Stomach (tissue), 9 donors: ENCODE results near the gene AP4E1. TPM values are rescaled to one million over a fixed set of nuclear protein-coding genes. Genes with fewer than 3 reads are reported as not detected.

ENCODE experiments used
- DNase-seq, 2 donors: peaks; one replicate each; pipeline versions ENCODE4 v3.0.0 to v3.0.0-alpha.2; 2013 to 2019
- H3K27ac ChIP-seq, 5 donors: fragments of 200-600 bp in 4 of 5; sonication (generic) in 4 of 5; one replicate each; pipeline ENCODE4 v1.5.1; 2013 to 2019; ENCODE audit warnings: mild to moderate bottlenecking in 1 of 5, moderate library complexity in 1 of 5
- H3K27me3 ChIP-seq, 3 donors: fragments of 200-600 bp; sonication (generic); one replicate each; pipeline ENCODE4 v1.5.1; 2017 to 2019; ENCODE audit warnings: mixed run types in 1 of 3
- H3K36me3 ChIP-seq, 4 donors: fragments of 200-600 bp; sonication (generic); 1 replicate in 3 of 4; 2 replicates in 1 of 4; pipeline ENCODE4 v1.5.1; 2016 to 2019
- H3K4me1 ChIP-seq, 4 donors: fragments of 200-600 bp; sonication (generic); one replicate each; pipeline ENCODE4 v1.5.1; 2016 to 2019
- H3K4me3 ChIP-seq, 4 donors: fragments of 200-600 bp; sonication (generic) in 3 of 4; one replicate each; pipeline ENCODE4 v1.5.1; 2016 to 2019; ENCODE audit warnings: mild to moderate bottlenecking in 1 of 4
- H3K9me3 ChIP-seq, 4 donors: fragments of 200-600 bp; sonication (generic); one replicate each; pipeline ENCODE4 v1.5.1; 2016 to 2019
- EP300 ChIP-seq: sonication (generic); formaldehyde crosslinking; IDR thresholded peaks from one replicate; pipeline ENCODE4 v1.6.1; 2017; ENCODE audit warnings: antibody characterized with exemption
- POLR2A ChIP-seq, 4 donors: fragments of 450-650 bp; IDR thresholded peaks; one replicate each; pipeline ENCODE4 v1.6.1; 2016; ENCODE audit warnings: antibody characterized with exemption in 4 of 4, control low read depth in 2 of 4, mild to moderate bottlenecking in 1 of 4, moderate library complexity in 1 of 4
- POLR2AphosphoS5 ChIP-seq, 3 donors: sonication (generic); formaldehyde crosslinking; IDR thresholded peaks; one replicate each; pipeline ENCODE4 v1.6.1; 2016; ENCODE audit warnings: antibody characterized with exemption in 3 of 3
- whole genome bisulfite sequencing, 5 donors: extraction: QIAGEN DNeasy Blood & Tissue Kit in 3 of 5; methylation state at CpG; one replicate each; pipeline versions ENCODE4 v1.1.5 to v1.1.7; 2013 to 2018; 5-methylcytosine and 5-hydroxymethylcytosine counted together
- intact Hi-C: fragments of 100-400 bp; cut with DNase I; formaldehyde crosslinking; loops from one replicate; pipeline ENCODE4 v1.15.1; 2023; ENCODE audit warnings: low total_unique reads
- polyA plus RNA-seq, 3 donors: library from polyadenylated mRNA; stranded (reverse); fragments of 200-250 nt; gene quantifications; one replicate each; pipeline ENCODE4 v1.2.3, GENCODE V29; 2013
- total RNA-seq, 5 donors: library from RNA; depleted of rRNA; stranded (reverse); fragments of >200 nt; gene quantifications; one replicate each; pipeline versions ENCODE4 v1.1.0 to v1.2.3, GENCODE V29; 2014 to 2016
- TF ChIP-seq, protein P1 (sequence below), 7 experiments: fragments of 450-650 bp in 4 of 7; fragments of 200-600 bp in 3 of 7; sonication (generic) in 3 of 7; IDR thresholded peaks; one replicate each; pipeline ENCODE4 v1.5.1; 2016 to 2019; ENCODE audit warnings: antibody characterized with exemption in 7 of 7, control low read depth in 2 of 7, mild to moderate bottlenecking in 1 of 7
- donor health status: healthy with polysubstance abuse.
- donor health status: Bipolar disorder and iron deficiency.
- donor health status: healthy.

Gene AP4E1
- total and polyA plus RNA-seq, 8 donors: 1.8 to 31.9 (median 7.6) TPM

DNA sequence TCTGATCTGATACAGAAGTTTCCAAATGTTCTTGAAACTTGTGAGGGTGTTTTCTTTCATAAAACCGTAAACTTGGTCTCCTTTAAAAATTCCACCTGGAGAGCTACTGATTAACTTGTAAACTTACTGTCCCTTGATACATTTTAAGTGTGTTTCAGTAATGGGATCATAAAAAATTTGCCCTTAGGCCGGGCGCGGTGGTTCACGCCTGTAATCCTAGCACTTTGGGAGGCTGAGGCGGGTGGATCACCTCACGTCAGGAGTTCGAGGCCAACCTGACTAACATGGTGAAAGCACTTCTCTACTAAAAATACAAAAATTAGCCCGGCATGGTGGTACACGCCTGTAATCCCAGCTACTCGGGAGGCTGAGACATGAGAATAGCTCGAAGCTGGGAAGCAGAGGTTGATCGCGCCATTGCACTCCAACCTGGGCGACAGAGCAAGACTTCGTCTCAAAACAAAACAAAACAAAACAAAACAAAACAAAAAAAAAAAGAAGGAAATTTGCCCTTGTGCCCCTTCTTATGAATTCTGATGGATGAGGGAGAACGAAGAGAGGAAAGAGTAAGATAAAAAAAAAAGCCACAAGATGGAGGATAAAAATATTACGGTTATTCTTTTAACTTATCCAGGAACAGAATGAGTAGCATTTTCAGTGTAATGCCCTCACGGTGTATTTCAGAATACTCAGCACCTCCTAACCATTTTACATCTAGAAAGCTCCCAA is 32.1 kb upstream of the AP4E1 start:
- TF ChIP-seq POLR2AphosphoS5 (IDR thresholded peaks at IDR 0.05) (no peak), EP300 (no peak), POLR2A (IDR thresholded peaks at IDR 0.05) (no peak)
- TF ChIP-seq, protein P1, sequence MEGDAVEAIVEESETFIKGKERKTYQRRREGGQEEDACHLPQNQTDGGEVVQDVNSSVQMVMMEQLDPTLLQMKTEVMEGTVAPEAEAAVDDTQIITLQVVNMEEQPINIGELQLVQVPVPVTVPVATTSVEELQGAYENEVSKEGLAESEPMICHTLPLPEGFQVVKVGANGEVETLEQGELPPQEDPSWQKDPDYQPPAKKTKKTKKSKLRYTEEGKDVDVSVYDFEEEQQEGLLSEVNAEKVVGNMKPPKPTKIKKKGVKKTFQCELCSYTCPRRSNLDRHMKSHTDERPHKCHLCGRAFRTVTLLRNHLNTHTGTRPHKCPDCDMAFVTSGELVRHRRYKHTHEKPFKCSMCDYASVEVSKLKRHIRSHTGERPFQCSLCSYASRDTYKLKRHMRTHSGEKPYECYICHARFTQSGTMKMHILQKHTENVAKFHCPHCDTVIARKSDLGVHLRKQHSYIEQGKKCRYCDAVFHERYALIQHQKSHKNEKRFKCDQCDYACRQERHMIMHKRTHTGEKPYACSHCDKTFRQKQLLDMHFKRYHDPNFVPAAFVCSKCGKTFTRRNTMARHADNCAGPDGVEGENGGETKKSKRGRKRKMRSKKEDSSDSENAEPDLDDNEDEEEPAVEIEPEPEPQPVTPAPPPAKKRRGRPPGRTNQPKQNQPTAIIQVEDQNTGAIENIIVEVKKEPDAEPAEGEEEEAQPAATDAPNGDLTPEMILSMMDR (IDR thresholded peaks at IDR 0.05): no peak
- Histone ChIP-seq H3K9me3 (no peaks in the 10 kb centered on the region), H3K27me3 (no peaks in the 10 kb centered on the region), H3K4me3 (peak overlapping the region; percentile 36 to 43 (median 38)), H3K27ac (peak overlapping the region in 2 of 5 donors; percentile 43 to 55), H3K36me3 (no peaks in the 10 kb centered on the region), H3K4me1 (peaks cover 0 to 30% (median 14%) of the 10 kb centered on the region in 4 donors)
- no peak for DNase-seq
- 67 to 74% (median 71%) methylated on average over 19 of the region's 19 CpGs for WGBS, 5 donors
- intact Hi-C loops: loop anchor here (5.0 kb wide), 1 partner anchor 199 kb away; no protein-coding TSS in a partner anchor

DNA sequence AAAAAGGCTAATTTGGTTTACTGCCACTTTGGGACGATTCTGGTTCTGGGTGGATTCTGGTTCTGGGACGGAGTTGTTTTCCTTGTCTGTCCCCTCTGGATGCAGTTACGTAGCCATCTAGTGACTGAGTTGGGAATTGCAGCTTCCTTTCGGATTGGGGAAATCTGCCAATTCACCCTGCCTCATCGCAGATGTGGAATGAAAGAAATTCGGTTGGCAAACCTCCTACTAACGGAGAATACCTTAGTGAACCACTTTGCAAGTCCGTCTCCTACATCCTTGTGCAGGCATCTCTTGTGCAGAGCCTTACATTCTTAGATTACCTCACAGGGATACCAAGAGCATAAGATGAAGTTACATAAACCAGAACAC is 31.5 kb upstream of the AP4E1 start:
- 0 to 1% (median 0%) methylated on average over 8 of the region's 8 CpGs for WGBS, 5 donors
- intact Hi-C loops: loop anchor here (5.0 kb wide), 1 partner anchor 200 kb away; no protein-coding TSS in a partner anchor
- H3K27ac ChIP-seq: peak overlapping the region in 2 of 5 donors; percentile 43 to 55
- peak; percentile 74 to 91 for DNase-seq
- H3K4me3 ChIP-seq: peak overlapping the region; percentile 36 to 43 (median 38)
- H3K27me3 ChIP-seq: no peaks in the 10 kb centered on the region
- TF ChIP-seq, protein P1 (IDR thresholded peaks at IDR 0.05): peak in 5 of 7 experiments; percentile 87 to 97 (median 94)
- TF ChIP-seq EP300 (no peak), POLR2AphosphoS5 (IDR thresholded peaks at IDR 0.05) (peak in 2 of 3 donors; percentile 4 to 69)
- no peaks in the 10 kb centered on the region for H3K36me3 ChIP-seq
- H3K4me1 ChIP-seq: peaks cover 0 to 30% (median 14%) of the 10 kb centered on the region in 4 donors
- H3K9me3 ChIP-seq: no peaks in the 10 kb centered on the region

DNA sequence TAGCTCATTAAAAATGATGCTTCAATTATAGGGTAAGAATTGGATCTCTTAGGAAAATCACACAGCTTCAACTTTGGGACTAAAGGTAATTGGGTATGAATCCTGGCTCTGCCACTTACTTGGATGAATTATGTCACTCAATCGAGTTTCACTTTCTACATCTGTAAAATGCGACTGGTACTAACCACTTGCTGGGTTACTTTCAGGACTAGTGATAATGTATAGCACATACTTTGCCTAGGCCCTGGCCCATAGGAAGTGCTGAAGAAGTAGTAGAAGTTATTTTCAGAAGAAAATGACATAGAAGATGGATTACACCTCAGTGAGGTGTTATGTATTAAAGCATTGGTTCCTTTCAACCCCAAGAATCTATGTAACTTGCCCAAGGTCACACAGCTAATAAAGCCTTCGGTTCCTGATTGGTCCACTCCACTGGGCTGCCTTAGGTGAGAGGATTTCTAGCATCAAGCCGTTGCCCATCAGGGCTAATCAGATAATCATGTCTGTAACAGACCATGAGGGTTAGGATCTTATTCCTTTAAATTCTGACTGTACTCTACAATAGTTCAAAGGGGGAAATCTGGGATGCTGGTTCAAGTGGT is 29.4 kb upstream of the AP4E1 start:
- H3K9me3 ChIP-seq: no peaks in the 10 kb centered on the region
- DNase-seq: no peak
- H3K36me3 ChIP-seq: no peaks in the 10 kb centered on the region
- no peak overlapping the region for H3K4me3 ChIP-seq
- TF ChIP-seq POLR2AphosphoS5 (IDR thresholded peaks at IDR 0.05): no peak
- TF ChIP-seq, protein P1 (IDR thresholded peaks at IDR 0.05): no peak
- TF ChIP-seq EP300: no peak
- no peak for TF ChIP-seq POLR2A (IDR thresholded peaks at IDR 0.05)
- intact Hi-C loops: loop anchor here (5.0 kb wide), 1 partner anchor 202 kb away; no protein-coding TSS in a partner anchor
- no peaks in the 10 kb centered on the region for H3K27me3 ChIP-seq
- H3K4me1 ChIP-seq: peaks cover under 1 to 26% (median 14%) of the 10 kb centered on the region in 4 donors
- WGBS, 5 donors: 47 to 66% (median 64%) methylated on average over 4 of the region's 4 CpGs
- peak overlapping the region in 1 of 5 donors; percentile 46 for H3K27ac ChIP-seq

DNA sequence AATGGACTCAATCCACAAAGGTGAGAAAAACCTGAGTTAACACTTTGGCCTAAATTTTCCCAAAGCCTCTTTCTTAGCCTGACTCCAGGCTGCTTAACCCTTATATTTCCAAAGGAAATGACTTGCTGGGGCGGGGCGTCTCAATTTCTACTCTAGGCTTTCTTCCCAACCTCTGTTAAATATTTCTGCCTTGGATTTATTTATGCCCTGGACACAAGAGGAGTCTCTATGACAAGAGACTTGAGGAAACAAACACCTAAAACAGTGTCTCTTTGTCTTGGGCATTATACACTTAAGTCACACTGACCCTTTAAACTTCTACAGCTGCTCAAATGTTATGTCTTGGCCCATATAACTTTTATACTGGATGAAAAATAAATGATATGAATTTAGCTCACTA is 28.3 kb upstream of the AP4E1 start:
- WGBS, 5 donors: 80 to 95% (median 91%) methylated on average over 2 of the region's 2 CpGs
- peak overlapping the region in 2 of 5 donors; percentile 25 to 74 for H3K27ac ChIP-seq
- intact Hi-C loops: no loop called here
- peaks cover 11 to 33% (median 23%) of the 10 kb centered on the region in 4 donors for H3K4me1 ChIP-seq
- DNase-seq: no peak
- no peaks in the 10 kb centered on the region for H3K9me3 ChIP-seq
- H3K36me3 ChIP-seq: no peaks in the 10 kb centered on the region
- no peaks in the 10 kb centered on the region for H3K27me3 ChIP-seq
- H3K4me3 ChIP-seq: no peak overlapping the region
- TF ChIP-seq POLR2A (IDR thresholded peaks at IDR 0.05) (no peak), EP300 (no peak), POLR2AphosphoS5 (IDR thresholded peaks at IDR 0.05) (no peak)
- TF ChIP-seq, protein P1 (IDR thresholded peaks at IDR 0.05): no peak
